SIG-M5 treated with dmso at 0.1 percent for 504 hours (cell line): ENCODE results near the gene GINS3.
"Not testable (repeated sequence)": the region's sequence is repeated elsewhere in the genome, so short reads cannot be mapped to it uniquely, and the experiment has no call there.

Source experiments
- DNase-seq: peaks from one replicate; lab custom pipeline; 2025; ENCODE audit not compliant: unreplicated experiment; lab: John Stamatoyannopoulos, UW

GINS3 gene

GRCh38 chr16:58385218-58385773 lies 7.0 kb upstream of the GINS3 start:
- DNase-seq, result no peak

GRCh38 chr16:58389724-58390123 lies 2.5 kb upstream of the GINS3 start:
- DNase-seq, result no peak

DNA sequence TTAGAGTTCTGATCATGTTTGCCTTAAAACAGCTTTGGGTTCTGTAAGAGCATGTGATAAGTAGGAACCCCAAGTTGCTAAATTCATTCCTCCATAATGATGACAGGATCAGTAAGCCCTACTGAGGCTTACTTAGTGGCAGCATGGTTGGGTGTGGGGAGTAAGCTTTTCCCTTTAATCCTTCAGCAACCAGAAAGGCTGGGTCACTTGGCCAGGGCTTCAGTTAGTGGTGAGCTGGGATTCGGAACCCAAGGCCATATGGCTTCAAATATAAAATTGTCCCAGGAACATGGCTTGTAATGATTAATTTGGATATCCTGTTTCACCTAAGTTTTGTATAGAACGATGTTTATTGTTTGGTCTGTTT lies 850 bp downstream of the GINS3 start:
- DNase-seq, result no peak

DNA sequence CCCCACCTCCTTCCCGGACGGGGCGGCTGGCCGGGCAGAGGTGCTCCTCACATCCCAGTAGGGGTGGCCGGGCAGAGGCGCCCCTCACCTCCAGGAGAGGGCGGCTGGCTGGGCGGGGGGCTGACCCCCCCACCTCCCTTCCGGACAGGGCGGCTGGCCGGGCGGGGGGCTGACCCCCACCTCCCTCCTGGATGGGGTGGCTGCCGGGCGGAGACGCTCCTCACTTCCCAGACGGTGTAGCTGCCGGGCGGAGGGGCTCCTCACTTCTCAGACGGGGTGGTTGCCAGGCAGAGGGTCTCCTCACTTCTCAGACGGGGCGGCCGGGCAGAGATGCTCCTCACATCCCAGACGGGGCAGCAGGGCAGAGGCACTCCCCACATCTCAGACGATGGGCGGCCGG lies 4.6 kb downstream of the GINS3 start:
- DNase-seq, result not testable (repeated sequence)

GRCh38 chr16:58399718-58400633 lies 7.7 kb downstream of the GINS3 start:
- DNase-seq, result no peak

GRCh38 chr16:58401305-58401704 lies 9.0 kb downstream of the GINS3 start:
- DNase-seq, result not testable (repeated sequence)

DNA sequence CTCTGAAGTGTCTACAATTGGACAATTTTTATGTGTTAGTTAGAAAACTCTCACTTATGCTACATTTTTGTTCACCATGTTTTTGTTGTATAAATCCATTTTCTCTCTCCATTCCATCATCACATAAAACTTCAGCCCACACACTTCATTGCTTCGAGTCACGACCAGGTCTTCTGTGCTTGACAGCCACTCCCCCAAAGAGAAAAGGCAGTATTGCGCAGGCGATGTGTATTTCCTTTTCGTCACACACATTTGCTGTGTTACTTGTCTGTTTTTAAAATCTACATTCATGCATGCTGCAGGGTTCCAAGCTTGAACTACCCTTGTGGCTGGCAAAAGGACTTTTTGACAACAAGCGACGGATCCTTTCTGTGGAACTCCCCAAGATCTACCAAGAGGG lies 10.5 kb downstream of the GINS3 start:
- DNase-seq, result no peak

- no peak for DNase-seq
Observed at GRCh38 chr16:58409316-58409973, 17.2 kb downstream of the GINS3 start.

- DNase-seq, result no peak
Observed at GRCh38 chr16:58411336-58411735, 19.1 kb downstream of the GINS3 start.

DNA sequence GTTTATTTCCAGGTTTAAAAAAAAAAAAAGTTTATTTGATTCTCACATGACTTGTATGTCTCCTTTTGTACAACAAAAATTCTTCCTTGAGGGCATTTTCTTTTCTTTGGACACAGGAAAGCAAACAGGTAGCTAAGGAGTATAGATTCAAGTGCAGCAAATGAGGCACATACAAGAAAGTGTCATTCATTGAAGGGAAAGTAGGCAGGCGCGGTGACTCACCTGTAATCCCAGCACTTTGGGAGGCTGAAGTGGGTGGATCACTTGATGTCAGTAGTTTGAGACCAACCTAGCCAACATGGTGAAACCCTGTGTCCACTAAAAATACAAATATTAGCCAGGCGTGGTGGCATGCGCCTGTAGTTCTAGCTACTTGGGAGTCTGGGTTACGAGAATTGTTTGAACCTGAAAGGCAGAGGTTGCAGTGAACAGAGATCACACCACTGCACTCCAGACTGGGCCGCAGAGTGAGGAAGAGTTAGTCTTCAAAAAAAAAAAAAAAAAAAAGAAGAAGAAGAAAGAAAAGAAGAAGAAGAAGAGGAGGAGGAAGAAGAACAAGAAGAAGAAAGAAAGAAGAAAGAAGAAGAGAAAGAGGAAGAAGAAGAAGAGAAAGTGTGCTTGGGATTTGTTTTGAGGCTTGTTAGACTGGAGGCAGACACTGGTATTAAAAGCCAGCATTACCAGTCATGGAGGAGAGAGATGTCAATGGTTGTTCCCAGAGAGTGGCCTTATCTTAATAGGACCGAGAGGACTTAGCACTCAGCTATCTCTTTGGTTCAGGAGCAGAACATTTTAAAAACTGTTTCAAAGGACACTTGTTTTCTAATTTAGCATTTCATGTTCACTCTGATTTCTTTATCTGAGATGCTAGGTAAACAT lies 19.7 kb downstream of the GINS3 start:
- DNase-seq, result no peak

DNA sequence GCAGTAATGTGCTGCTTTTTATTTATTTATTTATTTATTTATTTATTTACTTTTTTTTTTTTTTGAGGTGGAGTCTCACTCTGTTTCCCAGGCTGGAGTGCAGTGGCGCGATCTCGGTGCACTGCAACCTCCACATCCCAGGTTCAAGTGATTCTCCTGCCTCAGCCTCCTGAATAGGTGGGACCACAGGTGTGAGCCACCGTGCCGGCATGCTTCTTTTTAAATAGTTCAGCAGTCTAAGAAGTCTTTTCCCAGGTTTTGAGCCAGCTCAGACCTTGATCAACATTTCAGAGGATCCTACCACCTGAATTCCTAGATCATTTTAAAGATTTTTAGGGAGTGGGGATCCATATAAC lies 20.3 kb downstream of the GINS3 start:
- DNase-seq, result not testable (repeated sequence)

- no peak for DNase-seq
Observed at GRCh38 chr16:58413359-58413758, 21.1 kb downstream of the GINS3 start.

DNA sequence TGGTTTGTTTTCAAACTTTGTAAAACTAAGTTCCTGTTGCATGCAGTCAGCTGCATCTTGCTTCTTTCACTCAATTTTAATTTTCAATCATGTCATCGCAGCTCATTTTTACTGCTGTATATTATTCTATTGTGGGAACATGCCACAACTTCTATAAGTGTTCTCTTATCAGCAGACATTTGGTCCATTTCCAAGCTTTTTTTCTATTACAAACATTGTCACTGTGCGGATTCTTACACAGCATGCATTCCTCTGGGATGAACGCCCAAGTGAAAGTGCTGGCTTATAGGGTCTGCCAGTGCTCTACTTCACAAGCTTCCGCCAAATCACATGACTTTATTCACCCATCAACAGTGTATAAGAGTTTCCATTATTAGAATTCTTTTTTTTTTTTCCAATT lies 22.7 kb downstream of the GINS3 start:
- no peak for DNase-seq

GRCh38 chr16:58415961-58416360 lies 23.7 kb downstream of the GINS3 start:
- not testable (repeated sequence) for DNase-seq

DNA sequence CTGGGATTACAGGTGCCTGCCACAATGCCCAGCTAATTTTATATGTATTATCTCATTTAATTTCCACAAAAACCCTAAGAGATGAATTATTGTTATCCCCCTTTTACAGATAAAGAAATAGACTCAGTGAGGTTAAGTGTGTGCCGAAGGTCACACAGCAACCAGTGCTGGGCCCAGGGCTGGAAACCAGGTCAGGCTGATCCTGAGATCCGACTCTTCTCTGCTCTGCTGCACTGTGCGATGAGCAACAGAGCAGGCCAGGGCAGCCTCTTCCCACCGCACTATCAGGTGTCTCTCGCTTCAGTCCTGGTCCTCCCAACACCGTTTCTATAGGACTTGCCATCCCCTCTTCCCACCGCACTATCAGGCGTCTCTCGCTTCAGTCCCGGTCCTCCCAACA lies 24.8 kb downstream of the GINS3 start:
- no peak for DNase-seq

DNA sequence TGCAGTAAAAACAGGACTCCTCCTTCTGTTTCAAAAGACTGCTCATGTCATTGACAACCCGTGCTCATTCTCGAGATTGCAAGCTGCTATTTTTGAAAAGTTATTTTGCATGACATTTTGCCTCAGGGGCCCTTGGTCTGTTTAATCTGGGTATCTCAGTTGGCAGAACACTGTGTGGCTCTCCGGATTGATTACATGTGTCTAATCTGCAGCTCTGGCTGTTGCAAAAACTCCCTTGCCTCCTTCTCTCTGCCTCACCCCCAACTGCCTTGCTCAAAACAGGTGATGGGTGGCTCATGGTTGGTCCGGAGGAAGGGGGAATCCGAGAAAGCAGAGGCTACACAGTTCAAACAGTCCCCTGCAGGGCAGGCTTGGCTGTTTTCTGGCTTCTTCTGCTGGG lies 25.3 kb downstream of the GINS3 start:
- no peak for DNase-seq

DNA sequence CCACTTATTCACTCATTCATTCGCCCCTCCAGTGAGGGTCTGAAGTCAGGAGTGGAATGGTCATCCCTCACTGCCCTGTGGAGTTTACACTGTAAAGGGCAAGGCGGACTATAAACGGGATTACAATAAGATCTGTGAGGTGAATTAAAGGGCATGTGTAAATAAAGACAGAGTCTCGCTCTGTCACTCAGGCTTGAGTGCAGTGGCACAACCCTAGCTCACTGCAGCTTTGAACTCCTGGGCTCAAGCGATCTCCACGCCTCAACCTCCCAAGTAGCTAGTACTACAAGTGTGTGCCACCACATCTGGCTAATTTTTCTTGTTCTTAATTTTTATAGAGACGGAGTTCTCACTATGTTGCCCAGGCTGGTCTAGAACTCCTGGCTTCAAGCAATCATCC lies 25.8 kb downstream of the GINS3 start:
- DNase-seq, result no peak

GRCh38 chr16:58418601-58419000 lies 26.3 kb downstream of the GINS3 start:
- DNase-seq, result no peak

GRCh38 chr16:58419241-58419990 lies 27.1 kb downstream of the GINS3 start:
- DNase-seq, result no peak

- DNase-seq, result no peak
Observed at GRCh38 chr16:58421059-58421458, 28.8 kb downstream of the GINS3 start.

DNA sequence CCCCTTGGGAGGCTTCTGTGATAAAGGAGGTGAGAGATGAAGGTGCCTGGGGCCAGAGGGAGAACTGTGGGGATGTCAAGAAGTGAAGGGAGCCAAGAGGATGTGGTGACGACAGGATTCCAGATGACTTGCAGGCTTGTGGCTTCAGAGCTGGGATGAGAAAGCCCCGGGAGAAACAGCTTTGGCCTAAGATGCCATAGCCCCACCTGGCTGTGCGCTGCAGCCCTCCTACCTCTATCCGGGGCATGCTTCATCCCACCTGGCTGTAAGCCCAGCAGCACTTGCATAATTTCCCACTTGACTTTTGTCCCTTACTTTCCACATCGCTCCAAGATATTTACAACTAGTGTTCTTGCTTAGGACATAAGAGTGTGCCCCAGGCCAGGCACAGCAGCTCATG lies 29.3 kb downstream of the GINS3 start:
- DNase-seq, result no peak
